NT2/D1 (cell line): ENCODE data around the gene ROPN1B.
"Not testable (repeated sequence)": the region's sequence is repeated elsewhere in the genome, so short reads cannot be mapped to it uniquely, and the experiment has no call there.

ENCODE experiments used
- DNase-seq: peaks from one replicate; pipeline ENCODE4 v3.0.0-alpha.2; 2011; ENCODE audit warnings: low read depth, low spot score
- H3K27me3 ChIP-seq: 2 replicates; pipeline ENCODE4 v1.6.0; 2011; ENCODE audit warnings: mild to moderate bottlenecking; ENCODE audit not compliant: insufficient read length, insufficient read depth
- H3K36me3 ChIP-seq: 2 replicates; pipeline ENCODE4 v1.6.1; 2011; ENCODE audit warnings: mild to moderate bottlenecking, low read length, mixed read lengths; ENCODE audit not compliant: insufficient read depth, insufficient read length
- H3K4me1 ChIP-seq: 2 replicates; pipeline ENCODE4 v1.5.1; 2011; ENCODE audit not compliant: insufficient read depth, insufficient read length
- H3K4me3 ChIP-seq: 2 replicates; pipeline ENCODE4 v1.5.1; 2011; ENCODE audit warnings: low read depth; ENCODE audit not compliant: insufficient read length
- H3K9ac ChIP-seq: 2 replicates; pipeline ENCODE4 v1.6.0; 2011; ENCODE audit warnings: low read depth; ENCODE audit not compliant: insufficient read length
- H3K9me3 ChIP-seq: 2 replicates; pipeline ENCODE4 v1.5.1; 2011; ENCODE audit warnings: mild to moderate bottlenecking, low read length; ENCODE audit not compliant: insufficient read depth
- SUZ12 ChIP-seq: IDR thresholded peaks from 2 replicates; pipeline ENCODE4 v1.6.1; 2011; ENCODE audit not compliant: insufficient read length, insufficient read depth; ENCODE audit errors: extremely low read depth
- YY1 ChIP-seq: IDR thresholded peaks from 2 replicates; pipeline ENCODE4 v1.6.1; 2011; ENCODE audit not compliant: insufficient read length, insufficient read depth
- ZNF274 ChIP-seq: IDR thresholded peaks from 2 replicates; pipeline ENCODE4 v1.6.1; 2011; ENCODE audit warnings: mild to moderate bottlenecking, low read depth, low read length

Gene ROPN1B

GRCh38 chr3:125965505-125965904 is 3.5 kb upstream of the ROPN1B start:
- no peaks in the 10 kb centered on the region for H3K36me3 ChIP-seq
- H3K9ac ChIP-seq, result no peak overlapping the region
- H3K27me3 ChIP-seq, result peaks cover 38% of the 10 kb centered on the region
- TF ChIP-seq ZNF274 (no peak), YY1 (no peak), SUZ12 (no peak)
- H3K4me1 ChIP-seq, result peaks cover 2% of the 10 kb centered on the region
- H3K9me3 ChIP-seq, result no peaks in the 10 kb centered on the region
- no peak for DNase-seq
- no peak overlapping the region for H3K4me3 ChIP-seq

DNA sequence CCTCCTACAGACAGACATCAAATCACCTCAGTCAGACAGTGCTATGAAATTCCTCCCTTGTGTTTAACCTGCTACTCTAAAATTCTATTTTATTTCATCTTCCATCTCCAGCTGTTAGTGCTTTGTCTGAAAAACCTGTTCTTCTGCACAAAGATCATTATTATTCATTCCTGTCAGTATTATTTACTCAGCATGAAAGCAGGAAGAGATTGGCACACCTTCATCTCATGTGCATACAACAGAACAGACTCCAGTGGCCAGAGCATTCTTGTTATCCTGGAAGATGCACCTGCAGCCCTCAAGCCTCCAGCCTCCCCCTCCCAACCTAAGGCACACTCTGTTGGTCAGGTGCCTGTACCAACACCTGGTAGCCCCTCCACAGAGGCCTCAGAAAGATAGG is 1.8 kb upstream of the ROPN1B start:
- no peak for TF ChIP-seq ZNF274
- no peak for TF ChIP-seq SUZ12
- no peak for TF ChIP-seq YY1
- no peak overlapping the region for H3K9ac ChIP-seq
- H3K4me3 ChIP-seq, result no peak overlapping the region
- no peaks in the 10 kb centered on the region for H3K36me3 ChIP-seq
- H3K9me3 ChIP-seq, result no peaks in the 10 kb centered on the region
- DNase-seq, result no peak
- H3K4me1 ChIP-seq, result no peaks in the 10 kb centered on the region
- peaks cover 53% of the 10 kb centered on the region for H3K27me3 ChIP-seq

GRCh38 chr3:125968121-125968520 is 857 bp upstream of the ROPN1B start:
- H3K9ac ChIP-seq, H3K36me3 ChIP-seq, H3K4me1 ChIP-seq, H3K4me3 ChIP-seq, H3K9me3 ChIP-seq, DNase-seq: not testable (repeated sequence)
- H3K27me3 ChIP-seq, result peaks cover 55% of the 10 kb centered on the region

- H3K9me3 ChIP-seq, H3K36me3 ChIP-seq, DNase-seq, H3K4me1 ChIP-seq: not testable (repeated sequence)
- peaks cover 35% of the 10 kb centered on the region for H3K27me3 ChIP-seq
- H3K9ac ChIP-seq, result peak overlapping the region; percentile 72
- peak overlapping the region; percentile 53 for H3K4me3 ChIP-seq
These were observed 3.3 kb downstream of the ROPN1B start for GRCh38 chr3:125971997-125972944.

GRCh38 chr3:125975245-125976002 is 6.4 kb downstream of the ROPN1B start:
- H3K36me3 ChIP-seq, DNase-seq, H3K9me3 ChIP-seq, H3K9ac ChIP-seq, H3K4me3 ChIP-seq, H3K4me1 ChIP-seq: not testable (repeated sequence)
- H3K27me3 ChIP-seq, result peaks cover 18% of the 10 kb centered on the region

GRCh38 chr3:125976003-125976390 is 7.0 kb downstream of the ROPN1B start:
- H3K4me1 ChIP-seq, H3K36me3 ChIP-seq, H3K9me3 ChIP-seq, H3K9ac ChIP-seq, DNase-seq, H3K4me3 ChIP-seq: not testable (repeated sequence)
- peaks cover 14% of the 10 kb centered on the region for H3K27me3 ChIP-seq

- not testable (repeated sequence) for H3K4me1 ChIP-seq, H3K4me3 ChIP-seq, H3K9ac ChIP-seq, H3K36me3 ChIP-seq, DNase-seq, H3K27me3 ChIP-seq, H3K9me3 ChIP-seq
These were observed 8.1 kb downstream of the ROPN1B start for GRCh38 chr3:125977104-125977503.

- H3K9ac ChIP-seq, H3K4me1 ChIP-seq, H3K9me3 ChIP-seq, H3K4me3 ChIP-seq, H3K27me3 ChIP-seq, DNase-seq, H3K36me3 ChIP-seq: not testable (repeated sequence)
These were observed 16.0 kb downstream of the ROPN1B start for GRCh38 chr3:125984951-125985350.
